Measurements from ENCODE around the gene UCN.

Gene UCN

GRCh38 chr2:27264753-27265535, 43.3 kb downstream of the UCN start (continued):
- TF ChIP-seq AEBP2 (tag by site-specific recombination; IDR thresholded peaks at IDR 0.05; ENCODE audit: borderline replicate concordance), result no peak
- TF ChIP-seq KLF8 (tag by site-specific recombination; IDR thresholded peaks at IDR 0.05), result peak; percentile 40; the same call in 1 of the 2 replicates
- no peak for TF ChIP-seq GLI2 (tag by site-specific recombination; IDR thresholded peaks at IDR 0.05; ENCODE audit: borderline replicate concordance, low read depth)
- no peak for TF ChIP-seq ZFP3 (tag by site-specific recombination; IDR thresholded peaks at IDR 0.05; ENCODE audit: low read depth)
- no peak for TF ChIP-seq ZNF704 (tag by site-specific recombination; IDR thresholded peaks at IDR 0.05)
- no peak for TF ChIP-seq ZNF202 (tag by site-specific recombination; IDR thresholded peaks at IDR 0.05; ENCODE audit: borderline replicate concordance)
- no peak for TF ChIP-seq MYNN (tag by site-specific recombination; IDR thresholded peaks at IDR 0.05; ENCODE audit: borderline replicate concordance)
- no peak for TF ChIP-seq ZNF221 (tag by site-specific recombination; IDR thresholded peaks at IDR 0.05; ENCODE audit: borderline replicate concordance)
- peak; percentile 49; the same call in 1 of the 2 replicates for TF ChIP-seq KLF1 (tag by site-specific recombination; IDR thresholded peaks at IDR 0.05)

- Histone ChIP-seq H3K9me3 (ENCODE audit: control insufficient read depth, insufficient read depth, low read depth, low read length) (no peaks in the 10 kb centered on the region), H3K27ac (ENCODE audit: extremely low read depth, low read depth, low read length) (no peak overlapping the region; the same call in 1 of the 2 replicates), H3K4me1 (ENCODE audit: control insufficient read depth, insufficient read depth, low read length) (peaks cover 9% of the 10 kb centered on the region), H3K4me3 (ENCODE audit: low read depth, low read length) (peak overlapping the region; percentile 25), H3K36me3 (ENCODE audit: control insufficient read depth in 2 of 2, insufficient read depth in 1 of 2, low read length in 2 of 2) (no peaks in the 10 kb centered on the region)
- ChIA-PET CTCF (interaction anchor here (0.6 to 6.2 kb wide), 12 partner anchors 10 to 419 kb away, joined by 3 to 96 read pairs (median 4); partner anchors contain the start of gene TRIM54), POLR2A (interaction anchor here (0.9 kb wide), 1 partner anchor 29 kb away, joined by 3 read pairs; no protein-coding TSS in a partner anchor)
- TF ChIP-seq ZNF394 (tag by site-specific recombination; IDR thresholded peaks at IDR 0.05; ENCODE audit: borderline replicate concordance), result no peak
- no peak for TF ChIP-seq REST (tag by site-specific recombination; IDR thresholded peaks at IDR 0.05)
- 0 out of 2 replicates have a peak, but pooled peaks have one; percentile 32 for TF ChIP-seq ZEB2 (tag by site-specific recombination; IDR thresholded peaks at IDR 0.05)
- TF ChIP-seq PRDM1 (tag by site-specific recombination; IDR thresholded peaks at IDR 0.05), result no peak
- no peak for TF ChIP-seq ZNF121 (tag by site-specific recombination; IDR thresholded peaks at IDR 0.05)
- peak; percentile 81 for TF ChIP-seq ZBTB26 (tag by site-specific recombination; optimal IDR thresholded peaks at IDR 0.05)
- TF ChIP-seq ZNF335 (tag by site-specific recombination; conservative IDR thresholded peaks at IDR 0.05), result 0 out of 2 replicates have a peak, but pooled peaks have one; percentile 16
- no peak for TF ChIP-seq ZNF510 (tag by site-specific recombination; IDR thresholded peaks at IDR 0.05; ENCODE audit: insufficient replicate concordance)
- TF ChIP-seq ZNF521 (tag by site-specific recombination; IDR thresholded peaks at IDR 0.05), result no peak
- TF ChIP-seq ZNF549 (tag by site-specific recombination; IDR thresholded peaks at IDR 0.05), result no peak
- TF ChIP-seq ZNF530 (tag by site-specific recombination; IDR thresholded peaks at IDR 0.05; ENCODE audit: low read depth), result no peak
- TF ChIP-seq GLI4 (tag by site-specific recombination; IDR thresholded peaks at IDR 0.05), result no peak
- TF ChIP-seq ZNF354C (tag by site-specific recombination; IDR thresholded peaks at IDR 0.05; ENCODE audit: borderline replicate concordance, low read depth), result no peak
- TF ChIP-seq IKZF3 (tag by site-specific recombination; IDR thresholded peaks at IDR 0.05), result no peak
- TF ChIP-seq ZNF133 (tag by site-specific recombination; IDR thresholded peaks at IDR 0.05), result no peak
- TF ChIP-seq ZNF239 (tag by site-specific recombination; IDR thresholded peaks at IDR 0.05), result no peak
- peak; percentile 49 for TF ChIP-seq ZIC2 (tag by site-specific recombination; IDR thresholded peaks at IDR 0.05)
- TF ChIP-seq ZNF596 (tag by site-specific recombination; IDR thresholded peaks at IDR 0.05), result no peak
- no peak for TF ChIP-seq KLF10 (tag by site-specific recombination; IDR thresholded peaks at IDR 0.05)
- no peak for TF ChIP-seq ZNF544 (tag by site-specific recombination; IDR thresholded peaks at IDR 0.05)
- no peak for TF ChIP-seq ZNF501 (tag by site-specific recombination; IDR thresholded peaks at IDR 0.05)
Measured at GRCh38 chr2:27264253-27264752, 43.9 kb downstream of the UCN start.

Data from HEK293 (cell line).